ENCODE measurements around the gene TCEA2.
A peak's percentile ranks its signal among the peaks of the same experiment; 100 is the strongest.

The TCEA2 gene

DNA sequence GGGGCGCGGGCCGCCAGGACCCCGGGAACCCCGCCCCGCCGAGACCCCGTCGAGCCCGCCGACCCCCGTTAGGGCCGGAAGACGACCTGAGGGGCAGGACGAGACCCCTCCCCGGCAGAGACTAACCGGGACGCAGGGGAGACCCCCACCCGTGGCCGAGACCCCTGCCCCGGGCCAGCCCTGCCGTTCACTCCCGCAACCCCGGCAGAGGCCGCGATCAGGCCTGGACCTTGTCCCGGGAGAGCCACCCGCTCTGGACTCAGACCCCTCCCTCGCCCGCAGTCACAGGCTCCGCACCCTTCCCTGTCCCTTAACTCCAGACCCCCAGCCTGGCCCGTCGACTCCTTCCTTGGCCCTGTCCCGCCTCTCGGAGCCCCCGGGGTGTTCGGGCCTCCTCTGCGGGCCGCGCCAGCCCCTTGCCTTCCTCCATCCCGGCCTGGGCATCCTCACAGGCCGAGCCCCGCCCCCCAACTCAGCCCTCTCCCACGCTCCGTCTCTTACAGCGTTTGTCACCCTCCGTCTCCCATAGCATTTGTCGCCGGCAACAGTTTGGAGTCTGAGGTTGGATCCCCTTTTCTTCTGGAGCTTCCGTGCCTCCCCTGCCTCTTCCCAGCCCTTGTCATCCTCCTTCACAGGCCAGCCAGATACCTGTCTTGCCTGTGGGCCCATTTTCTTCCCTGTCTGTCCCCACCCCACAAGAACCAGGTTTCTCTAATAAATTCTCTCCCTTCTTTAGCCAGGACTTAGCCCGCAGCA, 569 bp downstream of the TCEA2 start:
- DNase-seq (ENCODE audit: low read depth in 2 of 3, low spot score in 2 of 3): no peak

GRCh38 chr20:64064145-64064698, 1.2 kb downstream of the TCEA2 start:
- DNase-seq (ENCODE audit: low read depth in 2 of 3, low spot score in 2 of 3): no peak

- DNase-seq (ENCODE audit: low read depth in 2 of 3, low spot score in 2 of 3): no peak
These were observed 2.3 kb downstream of the TCEA2 start for GRCh38 chr20:64065062-64065973.

DNA sequence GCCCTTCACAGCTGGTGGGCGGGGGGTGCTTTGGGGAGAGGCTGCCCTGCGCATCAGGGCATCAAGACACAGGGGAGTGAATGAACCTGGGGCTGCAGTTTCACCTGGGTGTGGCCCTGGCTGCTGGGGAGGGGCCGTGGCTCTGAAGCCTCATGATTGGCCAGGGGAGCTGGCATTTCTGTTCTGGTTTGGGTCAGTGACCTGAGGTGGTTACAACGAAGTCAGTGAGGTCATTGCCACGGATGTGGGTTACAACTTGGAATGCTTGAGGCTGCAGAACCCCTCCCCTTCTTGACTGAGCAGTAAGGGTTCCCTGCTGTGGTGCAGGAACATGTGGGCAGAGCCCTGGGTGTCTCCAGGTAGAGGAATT, 3.0 kb downstream of the TCEA2 start:
- DNase-seq (ENCODE audit: low read depth in 2 of 3, low spot score in 2 of 3): peak in 2 of 3 experiments; percentile 46 to 52

DNA sequence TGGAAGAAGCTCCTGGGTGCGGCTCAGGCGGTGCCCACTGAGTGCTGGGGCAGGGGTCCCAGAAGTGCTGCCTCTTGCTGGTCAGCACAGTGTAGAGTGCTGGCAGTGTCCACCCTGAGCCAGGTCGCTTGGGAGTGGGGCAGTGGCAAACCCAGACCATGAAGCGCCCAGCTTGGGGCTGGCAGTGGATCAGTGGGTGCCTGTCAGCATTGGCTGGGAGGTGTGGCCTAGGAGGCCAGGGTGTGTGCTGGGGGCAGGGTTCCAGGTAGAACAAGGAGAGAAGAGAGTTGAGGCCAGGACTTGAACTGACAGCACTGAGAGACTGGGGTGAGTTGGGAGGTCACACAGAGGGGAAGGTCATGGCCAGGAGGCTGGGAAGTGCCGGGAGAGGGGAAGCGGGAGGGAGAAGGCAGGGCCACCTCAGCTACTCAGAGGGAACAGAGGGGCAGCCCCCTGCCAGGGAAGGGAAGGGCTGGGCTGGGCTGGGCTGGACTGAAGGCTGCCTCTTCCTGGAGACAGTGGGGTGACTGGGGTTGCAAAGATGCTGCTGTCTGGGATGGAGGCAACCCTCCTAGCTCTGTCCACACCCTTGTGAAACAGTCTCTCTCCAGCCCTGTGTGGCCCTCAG, 4.1 kb downstream of the TCEA2 start:
- DNase-seq (ENCODE audit: low read depth in 2 of 3, low spot score in 2 of 3): no peak

DNA sequence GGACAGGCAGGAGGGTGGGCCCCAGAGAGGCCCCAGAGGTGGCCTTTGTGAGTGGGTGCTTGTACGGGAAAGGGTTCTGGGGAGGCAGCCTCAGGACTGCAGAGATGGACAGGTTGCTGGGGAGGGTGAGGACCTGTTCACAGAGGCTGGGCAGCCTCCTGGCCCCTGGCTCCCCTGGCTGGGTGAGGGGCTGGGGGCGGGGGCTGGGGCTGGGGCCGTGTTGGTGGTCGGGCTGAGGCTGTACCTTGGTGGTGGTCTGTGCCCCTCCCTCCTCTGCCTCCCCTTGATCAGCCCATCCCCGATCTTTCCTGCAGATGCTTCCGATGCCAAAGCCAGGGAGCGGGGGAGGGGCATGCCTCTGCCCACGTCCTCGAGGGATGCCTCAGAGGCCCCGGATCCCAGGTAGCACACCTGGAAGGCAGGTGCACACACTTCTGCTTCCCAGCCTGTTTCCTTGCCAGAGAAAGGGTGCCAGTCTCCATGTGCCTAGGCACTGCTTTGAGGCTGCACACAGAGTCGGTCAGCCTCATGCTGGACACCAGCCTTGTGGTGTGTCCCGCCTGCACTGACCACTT, 4.8 kb downstream of the TCEA2 start:
- DNase-seq (ENCODE audit: low read depth in 2 of 3, low spot score in 2 of 3): no peak

DNA sequence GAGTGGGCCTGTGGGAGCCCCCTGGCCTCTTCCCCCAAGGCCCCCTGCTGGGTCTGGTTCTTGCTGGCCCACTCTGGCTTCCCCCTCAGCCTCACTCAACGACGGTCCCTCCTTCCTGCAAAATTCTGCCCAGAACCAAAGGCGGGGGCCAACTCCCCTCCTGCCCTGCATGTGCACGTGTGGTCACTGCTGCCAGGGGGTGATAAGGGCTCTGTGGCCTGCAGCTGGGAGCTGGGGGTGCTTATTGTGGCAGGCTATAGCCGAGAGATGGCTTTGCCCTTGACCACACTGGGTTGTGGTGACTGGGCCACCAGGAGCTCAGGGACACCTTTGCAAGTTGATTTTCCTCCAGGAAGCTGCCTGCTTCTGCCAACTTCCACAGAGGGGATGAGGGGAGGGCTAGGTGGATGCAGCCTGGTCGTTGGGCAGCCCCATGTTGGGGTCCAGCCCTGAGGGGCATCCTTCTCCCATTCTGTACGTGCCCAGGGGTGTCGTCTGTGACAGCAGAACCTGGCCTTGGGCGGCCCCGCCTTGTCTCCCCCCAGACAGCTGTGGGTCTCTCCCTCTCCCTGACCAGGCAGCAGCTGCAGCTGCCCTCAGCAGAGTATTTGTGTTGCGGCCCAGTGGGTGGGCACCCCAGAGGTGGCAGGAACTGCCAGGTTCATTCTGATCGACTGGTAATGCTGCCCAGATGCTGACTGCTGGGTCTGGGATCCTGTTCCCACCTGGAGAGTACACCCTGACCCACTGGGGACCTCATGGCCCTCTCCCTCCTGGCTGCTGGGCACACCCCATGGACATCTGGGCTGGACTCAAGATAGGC, 5.6 kb downstream of the TCEA2 start:
- no peak for DNase-seq (ENCODE audit: low read depth in 2 of 3, low spot score in 2 of 3)

- DNase-seq (ENCODE audit: low read depth in 2 of 3, low spot score in 2 of 3): no peak
These were observed 6.2 kb downstream of the TCEA2 start for GRCh38 chr20:64069209-64069613.

GRCh38 chr20:64069614-64070243, 6.7 kb downstream of the TCEA2 start:
- no peak for DNase-seq (ENCODE audit: low read depth in 2 of 3, low spot score in 2 of 3)

GRCh38 chr20:64070244-64070993, 7.4 kb downstream of the TCEA2 start:
- no peak for DNase-seq (ENCODE audit: low read depth in 2 of 3, low spot score in 2 of 3)

GRCh38 chr20:64071341-64072332, 8.6 kb downstream of the TCEA2 start:
- no peak for DNase-seq (ENCODE audit: low read depth in 2 of 3, low spot score in 2 of 3)

DNA sequence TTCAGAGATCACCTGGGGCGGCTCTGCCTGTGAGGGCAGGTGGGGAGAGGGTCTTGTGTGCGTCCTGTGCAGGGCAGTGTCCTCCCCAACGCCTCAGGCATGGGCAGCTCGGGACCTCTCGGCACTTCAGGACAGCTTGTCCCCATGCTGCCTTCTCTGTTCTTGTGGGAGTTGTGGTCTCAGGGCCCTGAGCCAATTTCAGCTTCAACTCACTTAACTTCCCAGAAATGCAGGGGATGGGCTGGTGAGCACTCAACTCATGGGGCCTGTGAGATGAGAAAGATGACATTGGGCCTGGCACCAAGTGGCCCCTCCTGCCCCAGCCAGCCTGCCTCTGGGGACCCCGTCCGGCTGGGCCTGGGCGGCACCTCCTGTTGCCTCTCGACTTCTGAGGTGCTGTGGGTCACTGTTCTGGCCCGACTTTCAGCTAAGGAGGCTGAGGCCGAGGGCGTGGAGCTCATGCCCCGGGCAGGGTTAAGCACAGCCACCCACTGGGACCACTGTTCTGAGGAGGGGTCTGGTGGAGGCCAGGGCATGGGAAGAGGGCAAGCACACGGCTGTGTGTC, 9.6 kb downstream of the TCEA2 start:
- DNase-seq (ENCODE audit: low read depth in 2 of 3, low spot score in 2 of 3): no peak

- DNase-seq (ENCODE audit: low read depth in 2 of 3, low spot score in 2 of 3): no peak
These were observed 10.6 kb downstream of the TCEA2 start for GRCh38 chr20:64073476-64074183.

DNA sequence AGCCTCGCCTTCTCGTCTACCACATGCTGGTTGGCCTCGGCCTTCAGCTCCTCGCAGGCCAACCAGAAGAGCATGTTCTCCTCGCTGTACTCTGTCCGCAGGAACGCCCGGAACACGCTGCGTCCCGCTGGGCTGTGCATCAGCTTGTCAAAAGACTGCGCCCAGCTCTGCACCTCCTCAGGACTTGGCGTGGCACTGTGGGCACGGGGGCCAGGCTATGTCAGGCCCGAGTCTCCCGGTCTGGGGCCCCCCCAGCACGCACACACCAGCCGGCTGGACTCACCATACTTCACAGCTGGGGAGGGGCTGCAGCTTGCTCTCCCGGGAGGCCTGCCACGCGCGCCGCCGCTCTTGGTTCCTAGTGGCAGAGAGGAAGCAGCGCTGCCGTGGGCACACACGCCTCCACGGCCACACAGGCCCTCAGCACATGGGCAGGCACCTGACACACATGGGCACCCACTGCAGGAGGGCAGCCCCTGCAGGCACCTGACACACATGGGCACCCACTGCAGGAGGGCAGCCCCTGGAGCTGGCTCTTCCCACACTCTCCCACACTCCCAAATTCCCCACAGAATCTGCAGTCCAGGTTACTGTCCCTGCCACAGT, 11.3 kb downstream of the TCEA2 start:
- no peak for DNase-seq (ENCODE audit: low read depth in 2 of 3, low spot score in 2 of 3)

DNA sequence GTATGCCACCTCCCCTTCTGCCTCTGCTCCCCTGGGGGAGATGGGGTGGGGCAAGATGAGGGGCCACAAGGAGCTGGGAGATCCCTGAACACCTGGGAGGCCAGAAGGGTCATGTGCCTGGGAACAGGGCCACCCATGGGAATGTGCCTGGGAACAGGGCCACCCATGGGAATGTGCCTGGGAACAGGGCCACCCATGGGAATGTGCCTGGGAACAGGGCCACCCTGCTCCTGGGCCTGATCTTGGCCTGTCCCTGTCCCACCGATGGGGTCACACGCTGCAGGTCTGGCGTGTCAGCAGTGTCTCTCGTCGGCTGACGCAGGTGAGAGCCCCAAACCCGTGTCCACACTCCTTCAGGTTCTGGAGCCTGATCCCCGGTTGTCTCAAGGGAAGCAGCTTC, 12.0 kb downstream of the TCEA2 start:
- DNase-seq (ENCODE audit: low read depth in 2 of 3, low spot score in 2 of 3): no peak

GRCh38 chr20:64075556-64075955, 12.6 kb downstream of the TCEA2 start:
- no peak for DNase-seq (ENCODE audit: low read depth in 2 of 3, low spot score in 2 of 3)

All from activated CD8-positive, alpha-beta memory T cell treated with anti-CD3 and anti-CD28 coated beads for 48 hours (primary cell).